Suprapubic skin (tissue), 4 donors: ENCODE results near the gene ABI3BP.

Experiments used
- EP300 ChIP-seq: sonication (generic); formaldehyde crosslinking; IDR thresholded peaks from one replicate; pipeline ENCODE4 v1.6.1; 2017; ENCODE audit warnings: antibody characterized with exemption
- POLR2AphosphoS5 ChIP-seq, 3 donors: sonication (generic); formaldehyde crosslinking; IDR thresholded peaks; one replicate each; pipeline ENCODE4 v1.6.1; 2017; ENCODE audit warnings: antibody characterized with exemption in 3 of 3
- TF ChIP-seq, protein P1 (sequence below), 2 donors: fragments of 200-600 bp in 1 of 2; fragments of 450-650 bp in 1 of 2; sonication (generic) in 1 of 2; IDR thresholded peaks; one replicate each; pipeline ENCODE4 v1.5.1; 2016 to 2019; ENCODE audit warnings: antibody characterized with exemption in 2 of 2, mild to moderate bottlenecking in 1 of 2, moderate library complexity in 1 of 2

DNA sequence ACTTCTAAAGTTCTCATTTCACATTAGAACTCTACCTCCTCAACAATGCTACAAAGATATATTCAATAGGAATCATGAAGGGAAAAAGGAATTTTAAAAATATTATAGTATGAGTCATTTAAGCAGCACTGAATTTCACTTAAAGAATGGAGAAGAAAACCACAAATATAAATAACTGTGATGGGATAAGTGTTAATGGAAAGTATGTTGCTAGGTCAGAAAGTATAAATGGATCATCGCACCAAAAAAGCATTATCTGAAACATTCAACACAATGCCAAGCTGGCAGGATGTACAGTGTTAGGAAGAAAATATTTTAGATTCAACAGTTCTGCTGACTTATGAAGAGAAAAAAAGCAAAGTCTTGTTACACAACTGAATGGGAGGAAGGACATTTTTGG lies 182.6 kb downstream of the ABI3BP start:
- TF ChIP-seq EP300, result no peak
- TF ChIP-seq, protein P1, sequence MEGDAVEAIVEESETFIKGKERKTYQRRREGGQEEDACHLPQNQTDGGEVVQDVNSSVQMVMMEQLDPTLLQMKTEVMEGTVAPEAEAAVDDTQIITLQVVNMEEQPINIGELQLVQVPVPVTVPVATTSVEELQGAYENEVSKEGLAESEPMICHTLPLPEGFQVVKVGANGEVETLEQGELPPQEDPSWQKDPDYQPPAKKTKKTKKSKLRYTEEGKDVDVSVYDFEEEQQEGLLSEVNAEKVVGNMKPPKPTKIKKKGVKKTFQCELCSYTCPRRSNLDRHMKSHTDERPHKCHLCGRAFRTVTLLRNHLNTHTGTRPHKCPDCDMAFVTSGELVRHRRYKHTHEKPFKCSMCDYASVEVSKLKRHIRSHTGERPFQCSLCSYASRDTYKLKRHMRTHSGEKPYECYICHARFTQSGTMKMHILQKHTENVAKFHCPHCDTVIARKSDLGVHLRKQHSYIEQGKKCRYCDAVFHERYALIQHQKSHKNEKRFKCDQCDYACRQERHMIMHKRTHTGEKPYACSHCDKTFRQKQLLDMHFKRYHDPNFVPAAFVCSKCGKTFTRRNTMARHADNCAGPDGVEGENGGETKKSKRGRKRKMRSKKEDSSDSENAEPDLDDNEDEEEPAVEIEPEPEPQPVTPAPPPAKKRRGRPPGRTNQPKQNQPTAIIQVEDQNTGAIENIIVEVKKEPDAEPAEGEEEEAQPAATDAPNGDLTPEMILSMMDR (IDR thresholded peaks at IDR 0.05), result no peak
- TF ChIP-seq POLR2AphosphoS5 (IDR thresholded peaks at IDR 0.05), result no peak
